Spleen (tissue), 11 donors: Measurements from ENCODE around the gene PAQR7. TPM values are rescaled to one million over a fixed set of nuclear protein-coding genes. Genes with fewer than 3 reads are reported as not detected.

Experiments
- DNase-seq: peaks from one replicate; pipeline ENCODE4 v3.0.0-alpha.2; 2020
- H3K27ac ChIP-seq, 8 donors: fragments of 200-600 bp; sonication (generic) in 7 of 8; 1 replicate in 4 of 8; 2 replicates in 4 of 8; pipeline versions ENCODE4 v1.5.0 to v1.8.0; 2016 to 2021; ENCODE audit warnings: inconsistent platforms in 4 of 8, mild to moderate bottlenecking in 4 of 8, moderate library complexity in 1 of 8
- H3K27me3 ChIP-seq, 7 donors: fragments of 200-600 bp; sonication (generic) in 6 of 7; replicated peaks in 1 of 7; 1 replicate in 4 of 7; 2 replicates in 3 of 7; pipeline versions ENCODE4 v1.5.0 to v1.8.0; 2016 to 2021; ENCODE audit warnings: inconsistent platforms in 3 of 7, mild to moderate bottlenecking in 1 of 7
- H3K36me3 ChIP-seq, 6 donors: fragments of 200-600 bp; sonication (generic) in 5 of 6; 1 replicate in 4 of 6; 2 replicates in 2 of 6; pipeline versions ENCODE4 v1.5.0 to v1.8.0; 2016 to 2021; ENCODE audit warnings: inconsistent platforms in 2 of 6
- H3K4me1 ChIP-seq, 6 donors: fragments of 200-600 bp; sonication (generic) in 5 of 6; 1 replicate in 3 of 6; 2 replicates in 3 of 6; pipeline versions ENCODE4 v1.5.0 to v1.8.0; 2016 to 2021; ENCODE audit warnings: inconsistent platforms in 3 of 6
- H3K4me3 ChIP-seq, 8 donors: fragments of 200-600 bp; sonication (generic) in 7 of 8; 1 replicate in 4 of 8; 2 replicates in 4 of 8; pipeline versions ENCODE4 v1.5.0 to v1.8.0; 2016 to 2021; ENCODE audit warnings: inconsistent platforms in 4 of 8, mild to moderate bottlenecking in 4 of 8, moderate library complexity in 2 of 8
- H3K9me3 ChIP-seq, 8 donors: fragments of 200-600 bp; sonication (generic) in 7 of 8; 1 replicate in 4 of 8; 2 replicates in 4 of 8; pipeline versions ENCODE4 v1.5.0 to v1.8.0; 2016 to 2021; ENCODE audit warnings: inconsistent platforms in 4 of 8
- CTCF ChIP-seq, 11 experiments: fragments of 200-600 bp in 7 of 11; fragments of 450-650 bp in 4 of 11; sonication (generic) in 4 of 11; IDR thresholded peaks in 8 of 11; conservative IDR thresholded peaks in 3 of 11; 1 replicate in 7 of 11; 2 replicates in 4 of 11; pipeline versions ENCODE4 v1.4.0 to v1.8.0; 2016 to 2021; ENCODE audit warnings: antibody characterized with exemption in 11 of 11, inconsistent platforms in 4 of 11, mild to moderate bottlenecking in 1 of 11
- POLR2A ChIP-seq, 3 donors: fragments of 450-650 bp; IDR thresholded peaks; one replicate each; pipeline ENCODE4 v1.5.1; 2017; ENCODE audit warnings: antibody characterized with exemption in 3 of 3, mild to moderate bottlenecking in 1 of 3
- POLR2AphosphoS5 ChIP-seq, 3 donors: sonication (generic); formaldehyde crosslinking; IDR thresholded peaks; one replicate each; pipeline ENCODE4 v1.5.1; 2017; ENCODE audit warnings: antibody characterized with exemption in 3 of 3
- WGBS, 5 donors: extraction: QIAGEN DNeasy Blood & Tissue Kit in 3 of 5; methylation state at CpG; one replicate each; pipeline versions ENCODE4 v1.1.5 to v1.1.7; 2013 to 2018; 5-methylcytosine and 5-hydroxymethylcytosine counted together
- intact Hi-C: fragments of 100-400 bp; cut with DNase I; formaldehyde crosslinking; loops from one replicate; pipeline ENCODE4 v1.15.0; 2023; ENCODE audit warnings: low total_unique reads
- polyA plus RNA-seq, 3 donors: library from polyadenylated mRNA; stranded (reverse); fragments of 200-250 nt; gene quantifications; one replicate each; pipeline ENCODE4 v1.2.1, GENCODE V29; 2013
- total RNA-seq, 7 donors: library from RNA; depleted of rRNA in 3 of 7; stranded (reverse); fragments of >200 nt in 3 of 7; fragmentation: NEBNext Ultra II Directional in 4 of 7; extraction: Animal tissue kit (Norgen Biotek cat#: 25700) in 4 of 7; gene quantifications; one replicate each; pipeline versions ENCODE4 v1.1.0 to v1.2.1, GENCODE V29; 2016 to 2021
- donor health status: healthy with polysubstance abuse.
- donor health status: DM: no; HTN: no; CAD: no; lungs with moderate emphysema.
- donor health status: DM: no; HTN: no; CAD: no.
- donor health status: Bipolar disorder and iron deficiency.
- donor health status: healthy.
- donor health status: DM: no; HTN: no; CAD: no.
- donor health status: DM: yes; HTN: yes; CAD: no.

Gene PAQR7
- total and polyA plus RNA-seq, 10 donors, result 3.0 to 14.2 (median 9.3) TPM

GRCh38 chr1:25874635-25875153 lies 814 bp downstream of the PAQR7 start:
- Histone ChIP-seq H3K4me1 (peaks cover 32 to 79% (median 67%) of the 10 kb centered on the region in 6 donors), H3K27ac (peak overlapping the region in 7 of 8 donors; percentile 80 to 87 (median 84))

GRCh38 chr1:25874209-25874608 lies 1.3 kb downstream of the PAQR7 start:
- DNase-seq, result no peak
- no peaks in the 10 kb centered on the region for H3K27me3 ChIP-seq
- 80 to 92% (median 91%) methylated on average over 3 of the region's 3 CpGs for WGBS, 5 donors
- no peak for TF ChIP-seq CTCF (IDR thresholded peaks at IDR 0.05 in 8 of 11, conservative IDR thresholded peaks at IDR 0.05 in 3 of 11)
- TF ChIP-seq POLR2AphosphoS5 (IDR thresholded peaks at IDR 0.05), result no peak
- TF ChIP-seq POLR2A (IDR thresholded peaks at IDR 0.05), result no peak
- H3K4me1 ChIP-seq, result peaks cover 32 to 79% (median 67%) of the 10 kb centered on the region in 6 donors
- H3K36me3 ChIP-seq, result peaks cover 0 to 11% (median 0%) of the 10 kb centered on the region in 6 donors
- no peaks in the 10 kb centered on the region for H3K9me3 ChIP-seq
- H3K27ac ChIP-seq, result peak overlapping the region in 6 of 8 donors; percentile 80 to 87 (median 84)
- intact Hi-C loops, result loop anchor here (10.0 kb wide), 1 partner anchor 49 kb away; no protein-coding TSS in a partner anchor
- H3K4me3 ChIP-seq, result peak overlapping the region in 5 of 8 donors; percentile 44 to 85 (median 62)

More at GRCh38 chr1:25874635-25875153, 814 bp downstream of the PAQR7 start:
- whole genome bisulfite sequencing, 5 donors, result 9 to 35% (median 25%) methylated on average over 5 to 8 of the region's 8 CpGs
- TF ChIP-seq POLR2AphosphoS5 (IDR thresholded peaks at IDR 0.05), result no peak
- TF ChIP-seq CTCF (IDR thresholded peaks at IDR 0.05 in 8 of 11, conservative IDR thresholded peaks at IDR 0.05 in 3 of 11), result no peak
- no peak for TF ChIP-seq POLR2A (IDR thresholded peaks at IDR 0.05)
- no peaks in the 10 kb centered on the region for H3K27me3 ChIP-seq
- intact Hi-C loops, result loop anchor here (10.0 kb wide), 1 partner anchor 50 kb away; no protein-coding TSS in a partner anchor
- H3K36me3 ChIP-seq, result peaks cover 0 to 7% (median 0%) of the 10 kb centered on the region in 6 donors
- H3K9me3 ChIP-seq, result no peaks in the 10 kb centered on the region
- DNase-seq, result no peak
- peak overlapping the region; percentile 44 to 85 (median 59) for H3K4me3 ChIP-seq

- Histone ChIP-seq H3K36me3 (peaks cover 0 to 22% (median 0%) of the 10 kb centered on the region in 6 donors), H3K4me1 (peaks cover 32 to 79% (median 69%) of the 10 kb centered on the region in 6 donors), H3K27me3 (no peaks in the 10 kb centered on the region), H3K4me3 (no peak overlapping the region), H3K9me3 (no peaks in the 10 kb centered on the region), H3K27ac (peak overlapping the region in 6 of 8 donors; percentile 15 to 87 (median 52))
- intact Hi-C loops, result loop anchor here (10.0 kb wide), 1 partner anchor 48 kb away; no protein-coding TSS in a partner anchor
- DNase-seq, result peak; percentile 64
- TF ChIP-seq POLR2AphosphoS5 (IDR thresholded peaks at IDR 0.05), result no peak
- TF ChIP-seq CTCF (IDR thresholded peaks at IDR 0.05 in 8 of 11, conservative IDR thresholded peaks at IDR 0.05 in 3 of 11), result no peak
- 74 to 92% (median 78%) methylated on average over 3 of the region's 3 CpGs for WGBS, 5 donors
Observed at GRCh38 chr1:25873120-25873519, 2.4 kb downstream of the PAQR7 start.

GRCh38 chr1:25872713-25873112 lies 2.8 kb downstream of the PAQR7 start:
- no peak for DNase-seq
- peaks cover 32 to 79% (median 69%) of the 10 kb centered on the region in 6 donors for H3K4me1 ChIP-seq
- 49 to 59% (median 54%) methylated on average over 2 of the region's 2 CpGs for WGBS, 5 donors
- peaks cover 0 to 26% (median 0%) of the 10 kb centered on the region in 6 donors for H3K36me3 ChIP-seq
- H3K4me3 ChIP-seq, result no peak overlapping the region
- intact Hi-C loops, result loop anchor here (10.0 kb wide), 1 partner anchor 48 kb away; no protein-coding TSS in a partner anchor
- no peak for TF ChIP-seq CTCF (IDR thresholded peaks at IDR 0.05 in 8 of 11, conservative IDR thresholded peaks at IDR 0.05 in 3 of 11)
- no peak for TF ChIP-seq POLR2AphosphoS5 (IDR thresholded peaks at IDR 0.05)
- TF ChIP-seq POLR2A (IDR thresholded peaks at IDR 0.05), result no peak
- H3K9me3 ChIP-seq, result no peaks in the 10 kb centered on the region
- H3K27ac ChIP-seq, result peak overlapping the region in 6 of 8 donors; percentile 15 to 87 (median 52)
- H3K27me3 ChIP-seq, result no peaks in the 10 kb centered on the region
